ENCODE results near the gene SENP2.

Gene SENP2

DNA sequence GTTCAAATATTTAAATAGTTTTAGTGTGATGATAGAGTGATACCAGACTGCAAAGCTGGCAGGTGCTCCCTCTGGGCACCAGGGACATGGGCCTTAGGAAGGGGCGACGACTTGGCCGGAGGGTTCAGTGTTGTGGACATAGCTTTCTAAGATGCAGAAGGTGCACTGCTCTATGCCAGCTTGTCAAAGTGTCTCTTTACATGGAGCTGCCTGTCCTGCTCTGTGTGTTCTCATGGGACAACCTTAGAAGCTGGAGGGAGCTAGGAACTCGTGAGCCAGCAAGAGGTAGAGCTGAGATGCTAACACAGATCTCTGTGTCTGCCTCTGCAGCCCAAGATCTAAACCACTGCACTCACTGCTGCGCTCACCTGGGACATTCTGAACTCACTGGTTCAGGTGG, 77.8 kb downstream of the SENP2 start:
- H3K27ac ChIP-seq: no peak overlapping the region
- TF ChIP-seq, protein P1, sequence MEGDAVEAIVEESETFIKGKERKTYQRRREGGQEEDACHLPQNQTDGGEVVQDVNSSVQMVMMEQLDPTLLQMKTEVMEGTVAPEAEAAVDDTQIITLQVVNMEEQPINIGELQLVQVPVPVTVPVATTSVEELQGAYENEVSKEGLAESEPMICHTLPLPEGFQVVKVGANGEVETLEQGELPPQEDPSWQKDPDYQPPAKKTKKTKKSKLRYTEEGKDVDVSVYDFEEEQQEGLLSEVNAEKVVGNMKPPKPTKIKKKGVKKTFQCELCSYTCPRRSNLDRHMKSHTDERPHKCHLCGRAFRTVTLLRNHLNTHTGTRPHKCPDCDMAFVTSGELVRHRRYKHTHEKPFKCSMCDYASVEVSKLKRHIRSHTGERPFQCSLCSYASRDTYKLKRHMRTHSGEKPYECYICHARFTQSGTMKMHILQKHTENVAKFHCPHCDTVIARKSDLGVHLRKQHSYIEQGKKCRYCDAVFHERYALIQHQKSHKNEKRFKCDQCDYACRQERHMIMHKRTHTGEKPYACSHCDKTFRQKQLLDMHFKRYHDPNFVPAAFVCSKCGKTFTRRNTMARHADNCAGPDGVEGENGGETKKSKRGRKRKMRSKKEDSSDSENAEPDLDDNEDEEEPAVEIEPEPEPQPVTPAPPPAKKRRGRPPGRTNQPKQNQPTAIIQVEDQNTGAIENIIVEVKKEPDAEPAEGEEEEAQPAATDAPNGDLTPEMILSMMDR (conservative IDR thresholded peaks at IDR 0.05): no peak

DNA sequence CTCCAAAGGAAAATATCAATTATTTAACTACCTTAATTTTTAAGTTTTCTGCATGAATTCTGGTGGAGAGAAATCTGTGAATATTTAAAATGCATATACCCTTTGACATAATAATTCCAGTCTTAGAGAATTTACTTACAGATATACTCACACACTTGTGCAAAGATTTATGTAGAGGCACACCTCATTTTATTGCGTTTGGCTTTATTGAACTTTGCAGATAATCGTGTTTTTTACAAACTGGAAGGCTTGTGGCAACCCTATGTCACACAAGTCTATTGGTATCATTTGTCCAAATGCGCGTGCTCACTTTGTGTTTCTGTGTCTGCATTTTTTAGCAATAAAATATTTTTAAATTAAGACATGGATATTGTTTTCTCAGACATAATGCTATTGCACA, 81.5 kb downstream of the SENP2 start:
- TF ChIP-seq, protein P1 (conservative IDR thresholded peaks at IDR 0.05): no peak

DNA sequence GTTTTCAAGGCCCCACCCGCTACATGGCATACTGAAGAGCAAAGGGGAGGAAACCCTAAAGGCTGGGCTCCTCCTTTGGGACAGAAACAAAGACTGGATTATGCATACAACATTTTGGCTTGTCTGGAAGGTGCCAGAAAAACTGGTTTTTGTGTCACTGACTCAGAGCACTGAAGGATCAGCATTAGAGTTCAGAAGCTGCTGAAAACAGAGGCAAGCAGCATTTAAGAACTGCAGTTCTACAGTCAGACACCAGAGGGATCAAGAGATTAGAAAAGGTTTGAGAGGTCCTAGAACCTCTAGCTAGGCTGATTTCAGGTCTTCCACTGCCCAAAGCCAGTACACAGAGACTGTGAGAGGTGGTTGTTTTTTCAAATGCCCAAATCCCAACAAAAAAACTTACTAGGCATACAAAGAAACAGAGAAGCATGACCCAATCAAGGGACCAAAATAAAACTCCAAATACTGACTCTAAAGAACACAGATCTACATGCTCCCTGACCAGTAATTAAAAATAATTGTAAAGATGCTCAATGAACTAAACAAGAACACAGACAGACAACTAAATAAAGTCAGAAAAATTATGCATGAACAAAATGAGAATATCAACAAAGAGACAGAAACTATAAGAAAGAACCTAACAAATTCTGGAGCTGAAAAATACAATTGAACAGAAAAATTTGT, 91.2 kb downstream of the SENP2 start:
- TF ChIP-seq, protein P1 (conservative IDR thresholded peaks at IDR 0.05): peak; percentile 78
- no peak overlapping the region for H3K27ac ChIP-seq

More for the DNA sequence above, 81.5 kb downstream of the SENP2 start:
- no peak overlapping the region for H3K27ac ChIP-seq

DNA sequence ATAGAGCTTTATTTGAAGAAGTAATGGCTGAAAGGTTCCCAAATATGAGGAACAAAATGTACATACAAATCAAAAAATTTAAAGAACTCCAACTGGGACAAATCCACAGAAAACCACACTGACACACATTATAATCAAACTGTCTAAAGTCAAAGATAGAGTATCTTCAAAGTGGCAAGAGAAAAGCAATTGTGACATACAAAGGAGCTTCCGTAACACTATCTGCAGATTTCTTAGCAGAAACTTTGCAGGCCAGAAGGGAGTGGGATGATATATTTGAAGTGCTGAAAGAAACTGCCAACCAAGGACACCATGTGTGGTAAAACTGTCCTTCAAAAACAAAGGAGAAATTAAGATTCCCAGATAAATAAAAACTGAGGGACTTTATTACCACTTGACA, 91.9 kb downstream of the SENP2 start:
- TF ChIP-seq, protein P1 (conservative IDR thresholded peaks at IDR 0.05): no peak
- no peak overlapping the region for H3K27ac ChIP-seq

DNA sequence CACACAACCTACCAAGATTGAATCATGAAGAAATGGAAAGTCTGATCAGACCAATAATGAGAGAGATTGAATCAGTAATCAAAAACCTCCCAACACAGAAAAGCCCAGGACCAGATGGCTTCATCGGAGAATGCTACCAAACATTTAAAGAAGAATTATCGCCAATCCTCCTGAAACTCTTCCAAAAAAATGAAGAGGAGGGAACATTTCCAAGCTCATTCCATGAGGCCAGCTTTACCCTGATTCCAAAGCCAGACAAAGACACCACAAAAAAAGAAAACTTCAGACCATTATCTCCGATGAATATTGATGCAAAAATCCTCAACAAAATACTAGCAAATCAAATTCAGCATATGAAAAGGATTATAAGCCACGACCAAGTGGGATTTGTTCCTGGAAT, 94.1 kb downstream of the SENP2 start:
- TF ChIP-seq, protein P1 (conservative IDR thresholded peaks at IDR 0.05): no peak
- no peak overlapping the region for H3K27ac ChIP-seq
